Breast epithelium (tissue), 3 donors: Measurements from ENCODE around the gene FZD2.

Experiments
- POLR2A ChIP-seq: fragments of 450-650 bp; IDR thresholded peaks from one replicate; pipeline ENCODE4 v1.6.1; 2016; ENCODE audit warnings: antibody characterized with exemption, mild to moderate bottlenecking, moderate library complexity
- POLR2AphosphoS5 ChIP-seq, 3 donors: sonication (generic); formaldehyde crosslinking; IDR thresholded peaks; one replicate each; pipeline ENCODE4 v1.6.1; 2017; ENCODE audit warnings: antibody characterized with exemption in 3 of 3
- TF ChIP-seq, protein P1 (sequence below), 3 donors: fragments of 450-650 bp; IDR thresholded peaks; one replicate each; pipeline ENCODE4 v1.5.1; 2016 to 2017; ENCODE audit warnings: antibody characterized with exemption in 3 of 3, mild to moderate bottlenecking in 3 of 3, moderate library complexity in 3 of 3

DNA sequence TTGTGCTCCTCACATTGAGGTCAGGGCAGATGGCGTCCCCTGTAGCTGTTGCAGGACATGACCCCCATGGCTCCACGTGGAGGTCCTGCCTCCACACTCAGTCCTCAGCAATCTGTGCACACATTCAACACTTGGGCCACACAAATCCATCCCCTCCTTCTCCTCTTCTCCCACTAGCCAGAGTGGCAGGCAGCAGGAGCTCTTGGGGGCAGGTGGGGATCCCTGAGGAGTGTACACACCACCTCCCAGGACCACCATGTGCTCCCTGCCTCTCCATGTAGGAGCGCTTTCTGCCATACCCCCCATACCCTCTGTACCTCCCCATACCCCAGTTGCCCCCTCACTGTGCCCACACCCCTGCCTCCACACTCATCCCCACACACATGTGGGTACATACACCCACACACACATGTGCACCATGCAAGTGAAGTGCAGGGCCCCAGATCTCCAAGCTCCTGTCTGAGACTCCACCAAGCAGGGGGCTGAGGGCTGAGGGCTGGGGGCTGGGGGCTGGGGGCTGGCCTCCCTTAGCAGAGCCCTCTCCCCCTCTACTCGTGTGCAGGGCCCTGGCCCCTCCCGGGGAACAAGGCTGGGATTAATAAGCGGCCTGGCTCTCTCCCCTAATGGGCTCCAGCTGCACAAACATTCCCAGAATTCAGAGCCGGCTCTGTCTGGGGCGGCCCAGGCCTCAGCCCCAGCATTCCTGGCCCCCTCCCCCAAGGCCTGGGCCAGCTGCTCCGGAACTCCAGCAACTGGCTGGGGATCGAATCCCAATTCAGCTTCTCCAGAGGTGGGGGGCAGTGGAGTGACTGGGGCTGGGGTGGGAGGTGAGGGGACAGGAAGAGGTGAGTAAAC, 50.8 kb downstream of the FZD2 start:
- TF ChIP-seq, protein P1, sequence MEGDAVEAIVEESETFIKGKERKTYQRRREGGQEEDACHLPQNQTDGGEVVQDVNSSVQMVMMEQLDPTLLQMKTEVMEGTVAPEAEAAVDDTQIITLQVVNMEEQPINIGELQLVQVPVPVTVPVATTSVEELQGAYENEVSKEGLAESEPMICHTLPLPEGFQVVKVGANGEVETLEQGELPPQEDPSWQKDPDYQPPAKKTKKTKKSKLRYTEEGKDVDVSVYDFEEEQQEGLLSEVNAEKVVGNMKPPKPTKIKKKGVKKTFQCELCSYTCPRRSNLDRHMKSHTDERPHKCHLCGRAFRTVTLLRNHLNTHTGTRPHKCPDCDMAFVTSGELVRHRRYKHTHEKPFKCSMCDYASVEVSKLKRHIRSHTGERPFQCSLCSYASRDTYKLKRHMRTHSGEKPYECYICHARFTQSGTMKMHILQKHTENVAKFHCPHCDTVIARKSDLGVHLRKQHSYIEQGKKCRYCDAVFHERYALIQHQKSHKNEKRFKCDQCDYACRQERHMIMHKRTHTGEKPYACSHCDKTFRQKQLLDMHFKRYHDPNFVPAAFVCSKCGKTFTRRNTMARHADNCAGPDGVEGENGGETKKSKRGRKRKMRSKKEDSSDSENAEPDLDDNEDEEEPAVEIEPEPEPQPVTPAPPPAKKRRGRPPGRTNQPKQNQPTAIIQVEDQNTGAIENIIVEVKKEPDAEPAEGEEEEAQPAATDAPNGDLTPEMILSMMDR (IDR thresholded peaks at IDR 0.05), result no peak
- TF ChIP-seq POLR2AphosphoS5 (IDR thresholded peaks at IDR 0.05), result no peak
- TF ChIP-seq POLR2A, result no peak
